GM12878 (cell line): ENCODE results near the gene CD200R1. TPM values are rescaled to one million over a fixed set of nuclear protein-coding genes. Genes with fewer than 3 reads are reported as not detected.

Source experiments
- ATAC-seq: fragments of 200-7000 bp; cut with Tn5 transposase; 3 replicates; pipeline ENCODE4 v1.9.1; 2020; ENCODE audit warnings: mild to moderate bottlenecking, moderate library complexity
- BruUV-seq: library from RNA; stranded (reverse); fragments of 400-500 nt; replicated peaks from 2 replicates; lab custom pipeline; 2021; lab: Mats Ljungman, UMichigan
- CTCF ChIA-PET: fragments of 300-600 bp; sonication (Branson Sonifier 250); formaldehyde crosslinking; extraction: SDS; loops from one replicate; lab custom pipeline; 2021; ENCODE audit warnings: inconsistent platforms; lab: Yijun Ruan, JAX
- POLR2A ChIA-PET: fragments of 350-600 bp; formaldehyde crosslinking; extraction: SDS; loops from one replicate; lab custom pipeline; 2021; ENCODE audit warnings: inconsistent platforms; lab: Charles Lee
- RAD21 ChIA-PET: fragments of 300-600 bp; sonication (Branson Sonifier 250); formaldehyde crosslinking; loops from one replicate; lab custom pipeline; 2023; ENCODE audit warnings: antibody characterized with exemption; ENCODE audit not compliant: unreplicated experiment; lab: Charles Lee
- SMC1A ChIA-PET: fragments of 300-600 bp; sonication (Branson Sonifier 250); formaldehyde crosslinking; loops from one replicate; lab custom pipeline; 2023; ENCODE audit not compliant: unreplicated experiment, uncharacterized antibody; lab: Charles Lee
- DNase-seq: peaks from one replicate; pipeline ENCODE4 v3.0.0-alpha.2; 2011; ENCODE audit warnings: low read depth, low spot score
- FAIRE-seq: peaks from 3 replicates; lab custom pipeline; 2011; peaks lifted over from hg19 to GRCh38; lab: Jason Lieb, UNC
- H2AFZ ChIP-seq: 2 replicates; pipeline ENCODE4 v1.6.0; 2011; ENCODE audit warnings: low read depth, low read length, control low read depth; ENCODE audit not compliant: control insufficient read depth
- H3K27ac ChIP-seq: 2 replicates; pipeline ENCODE4 v1.5.1; 2011; ENCODE audit warnings: control low read depth; ENCODE audit not compliant: control insufficient read depth, insufficient read depth
- H3K27me3 ChIP-seq, 2 experiments: replicated peaks in 1 of 2; 2 replicates each; pipeline versions ENCODE4 v1.6.0 to v1.6.1; 2011; ENCODE audit warnings: low read length in 1 of 2; ENCODE audit not compliant: control insufficient read depth in 2 of 2, insufficient read depth in 2 of 2
- H3K36me3 ChIP-seq, 2 experiments: 2 replicates each; pipeline ENCODE4 v1.5.1; 2011; ENCODE audit warnings: low read length in 1 of 2; ENCODE audit not compliant: control insufficient read depth in 2 of 2, insufficient read depth in 2 of 2
- H3K4me1 ChIP-seq: 2 replicates; pipeline ENCODE4 v1.6.1; 2011; ENCODE audit warnings: mild to moderate bottlenecking, low read length, moderate library complexity, mixed read lengths; ENCODE audit not compliant: control insufficient read depth, insufficient read depth
- H3K4me2 ChIP-seq: 2 replicates; pipeline ENCODE4 v1.6.0; 2011; ENCODE audit warnings: control low read depth; ENCODE audit not compliant: control insufficient read depth, insufficient read depth
- H3K4me3 ChIP-seq: fragments of 200-600 bp; sonication (generic); 2 replicates; pipeline ENCODE4 v1.5.1; 2016
- H3K79me2 ChIP-seq: 2 replicates; pipeline ENCODE4 v1.6.0; 2011; ENCODE audit warnings: low read length; ENCODE audit not compliant: control insufficient read depth, insufficient read depth
- H3K9ac ChIP-seq: 2 replicates; pipeline ENCODE4 v1.8.0; 2011; ENCODE audit warnings: low read length, control low read depth, mixed read lengths; ENCODE audit not compliant: control insufficient read depth, insufficient read depth
- H3K9me3 ChIP-seq: replicated peaks from 3 replicates; pipeline ENCODE4 v1.5.1; 2011; ENCODE audit warnings: mild to moderate bottlenecking, low read length; ENCODE audit not compliant: control insufficient read depth, insufficient read depth
- H4K20me1 ChIP-seq: 2 replicates; pipeline ENCODE4 v1.6.0; 2011; ENCODE audit not compliant: control insufficient read depth, insufficient read depth
- CHD4 ChIP-seq: fragments of 200-600 bp; sonication (generic); IDR thresholded peaks from 2 replicates; pipeline ENCODE4 v1.6.1; 2016; ENCODE audit warnings: mild to moderate bottlenecking
- POLR2AphosphoS2 ChIP-seq: IDR thresholded peaks from 2 replicates; pipeline ENCODE4 v1.6.1; 2011; ENCODE audit warnings: low read depth, mild to moderate bottlenecking, low read length, improper control_type of control experiment, moderate library complexity
- ZBED1 ChIP-seq: IDR thresholded peaks from 2 replicates; pipeline ENCODE4 v1.6.1; 2016; ENCODE audit warnings: borderline replicate concordance
- WGBS: methylation state at CpG from one replicate; pipeline ENCODE4 v1.1.6; 2016; ENCODE audit warnings: low lambda C conversion rate; ENCODE audit not compliant: insufficient replicate concordance, insufficient coverage; ENCODE audit errors: missing lambda C conversion rate; 5-methylcytosine and 5-hydroxymethylcytosine counted together
- in situ Hi-C: fragments of 300-500 bp; cut with MboI; formaldehyde crosslinking; loops from 9 replicates; pipeline ENCODE4 v1.14.3; 2018; ENCODE audit warnings: mixed read lengths
- intact Hi-C: fragments of 100-400 bp; cut with micrococcal nuclease; formaldehyde crosslinking; loops from one replicate; pipeline ENCODE4 v1.14.2; 2022; ENCODE audit not compliant: unreplicated experiment
- polyA plus RNA-seq, 11 experiments: library from polyadenylated mRNA; depleted of rRNA in 4 of 11; unstranded in 6 of 11; stranded (reverse) in 5 of 11; fragments of >200 nt; fragmentation: Nextera tagmentation in 4 of 11; fragmentation: Illumina TruSeq in 1 of 11; extraction: Ambion mirVana in 4 of 11; extraction: Trizol in 1 of 11; gene quantifications; 1 replicate in 1 of 11; 2 replicates in 10 of 11; pipeline versions ENCODE4 v1.2.1 to v1.2.3, GENCODE V29; 2011 to 2016; ENCODE audit warnings: inconsistent platforms in 2 of 11, missing spikeins in 2 of 11, low read depth in 1 of 11
- total RNA-seq, 4 experiments: library from RNA; depleted of rRNA in 3 of 4; stranded (reverse); fragments of >200 nt in 3 of 4; fragmentation: Illumina TruSeq in 1 of 4; extraction: Trizol in 1 of 4; gene quantifications; 2 replicates each; pipeline versions ENCODE4 v1.2.1 to v1.2.3, GENCODE V29; 2013 to 2021
- TF ChIP-seq, protein P1 (sequence below): fragments of 450-650 bp; IDR thresholded peaks from 2 replicates; pipeline ENCODE4 v1.6.1; 2016; ENCODE audit warnings: mild to moderate bottlenecking
- TF ChIP-seq, protein P2 (sequence below): fragments of 450-650 bp; IDR thresholded peaks from 2 replicates; pipeline ENCODE4 v1.6.1; 2017; ENCODE audit warnings: mild to moderate bottlenecking, low read depth, inconsistent platforms; ENCODE audit not compliant: poor library complexity, severe bottlenecking
- TF ChIP-seq, protein P3 (sequence below): fragments of 450-650 bp; IDR thresholded peaks from 2 replicates; pipeline ENCODE4 v1.6.1; 2017; ENCODE audit warnings: borderline replicate concordance

The CD200R1 gene
- total and polyA plus RNA-seq, 10 of the 15 experiments (the other 5 are each of a cell fraction or from before 2014, with no cell fraction given), result 0.15 to 1.1 (median 0.88) TPM

DNA sequence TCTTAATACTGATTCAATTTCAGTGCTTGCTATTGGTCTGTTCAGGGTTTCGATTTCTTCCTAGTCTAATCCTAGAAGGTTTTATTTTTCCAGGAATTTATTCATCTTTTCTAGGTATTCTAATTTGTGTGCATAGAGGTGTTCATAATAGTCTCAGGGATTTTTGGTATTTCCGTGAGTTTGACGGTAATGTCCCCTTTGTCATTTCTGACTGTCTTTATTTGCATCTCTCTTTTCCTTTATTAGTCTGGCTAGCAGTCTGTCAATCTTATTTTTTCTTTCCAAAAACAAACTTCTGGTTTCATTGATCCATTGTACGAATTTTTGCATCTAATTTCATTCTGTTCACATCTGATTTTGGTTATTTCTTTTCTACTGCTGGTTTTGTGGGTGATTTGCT is 93.0 kb downstream of the CD200R1 start:
- Histone ChIP-seq H3K4me3 (no peak overlapping the region), H3K36me3 (no peaks in the 10 kb centered on the region), H3K79me2 (no peaks in the 10 kb centered on the region), H3K4me2 (no peak overlapping the region), H3K27me3 (peaks cover 0 to 2% of the 10 kb centered on the region in 2 experiments; a peak in 1 of 4 replicates), H2AFZ (no peak overlapping the region), H3K4me1 (no peaks in the 10 kb centered on the region), H3K27ac (no peak overlapping the region), H3K9ac (no peak overlapping the region), H4K20me1 (no peaks in the 10 kb centered on the region), H3K9me3 (no peaks in the 10 kb centered on the region; the same call in 2 of the 3 replicates)
- ChIA-PET CTCF (no interaction called here), RAD21 (no interaction called here), SMC1A (no interaction called here), POLR2A (no interaction called here)
- ATAC-seq (no peak), FAIRE-seq (no peak), DNase-seq (no peak)
- no TSS peak for BruUV-seq
- 0% methylated on average over 4 of the region's 4 CpGs for WGBS
- intact Hi-C loops, result no loop called here
- TF ChIP-seq, protein P1, sequence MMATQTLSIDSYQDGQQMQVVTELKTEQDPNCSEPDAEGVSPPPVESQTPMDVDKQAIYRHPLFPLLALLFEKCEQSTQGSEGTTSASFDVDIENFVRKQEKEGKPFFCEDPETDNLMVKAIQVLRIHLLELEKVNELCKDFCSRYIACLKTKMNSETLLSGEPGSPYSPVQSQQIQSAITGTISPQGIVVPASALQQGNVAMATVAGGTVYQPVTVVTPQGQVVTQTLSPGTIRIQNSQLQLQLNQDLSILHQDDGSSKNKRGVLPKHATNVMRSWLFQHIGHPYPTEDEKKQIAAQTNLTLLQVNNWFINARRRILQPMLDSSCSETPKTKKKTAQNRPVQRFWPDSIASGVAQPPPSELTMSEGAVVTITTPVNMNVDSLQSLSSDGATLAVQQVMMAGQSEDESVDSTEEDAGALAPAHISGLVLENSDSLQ, result peak; percentile 41
- TF ChIP-seq, protein P2, sequence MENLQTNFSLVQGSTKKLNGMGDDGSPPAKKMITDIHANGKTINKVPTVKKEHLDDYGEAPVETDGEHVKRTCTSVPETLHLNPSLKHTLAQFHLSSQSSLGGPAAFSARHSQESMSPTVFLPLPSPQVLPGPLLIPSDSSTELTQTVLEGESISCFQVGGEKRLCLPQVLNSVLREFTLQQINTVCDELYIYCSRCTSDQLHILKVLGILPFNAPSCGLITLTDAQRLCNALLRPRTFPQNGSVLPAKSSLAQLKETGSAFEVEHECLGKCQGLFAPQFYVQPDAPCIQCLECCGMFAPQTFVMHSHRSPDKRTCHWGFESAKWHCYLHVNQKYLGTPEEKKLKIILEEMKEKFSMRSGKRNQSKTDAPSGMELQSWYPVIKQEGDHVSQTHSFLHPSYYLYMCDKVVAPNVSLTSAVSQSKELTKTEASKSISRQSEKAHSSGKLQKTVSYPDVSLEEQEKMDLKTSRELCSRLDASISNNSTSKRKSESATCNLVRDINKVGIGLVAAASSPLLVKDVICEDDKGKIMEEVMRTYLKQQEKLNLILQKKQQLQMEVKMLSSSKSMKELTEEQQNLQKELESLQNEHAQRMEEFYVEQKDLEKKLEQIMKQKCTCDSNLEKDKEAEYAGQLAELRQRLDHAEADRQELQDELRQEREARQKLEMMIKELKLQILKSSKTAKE, result no peak
- in situ Hi-C loops, result no loop called here

DNA sequence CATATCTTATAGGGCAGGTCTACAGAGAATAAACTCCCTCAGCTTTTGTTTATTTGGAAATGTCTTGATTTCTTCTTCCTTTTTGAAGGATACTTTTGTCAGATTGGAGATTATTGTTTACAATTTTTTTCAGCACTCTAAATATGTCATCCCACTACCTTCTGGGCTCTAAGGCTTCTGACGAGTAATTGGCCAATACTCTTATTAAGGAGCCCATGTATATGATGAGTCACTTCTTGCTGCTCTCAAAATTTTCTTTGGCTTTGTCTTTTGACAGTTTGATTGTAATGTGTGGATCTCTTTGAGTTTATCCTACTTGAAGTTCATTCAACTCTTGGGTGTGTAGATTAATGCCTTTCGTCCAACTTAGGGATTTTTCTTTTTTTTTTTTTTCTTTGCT is 99.3 kb downstream of the CD200R1 start:
- H3K4me1 ChIP-seq, result peaks cover 7% of the 10 kb centered on the region
- ChIA-PET CTCF (interaction anchor here (0.9 kb wide), 1 partner anchor 141 kb away, joined by 3 read pairs; no protein-coding TSS in a partner anchor), RAD21 (no interaction called here)
- intact Hi-C loops, result loop anchor here (5.0 kb wide), 1 partner anchor 198 kb away; no protein-coding TSS in a partner anchor
- TF ChIP-seq, protein P3, sequence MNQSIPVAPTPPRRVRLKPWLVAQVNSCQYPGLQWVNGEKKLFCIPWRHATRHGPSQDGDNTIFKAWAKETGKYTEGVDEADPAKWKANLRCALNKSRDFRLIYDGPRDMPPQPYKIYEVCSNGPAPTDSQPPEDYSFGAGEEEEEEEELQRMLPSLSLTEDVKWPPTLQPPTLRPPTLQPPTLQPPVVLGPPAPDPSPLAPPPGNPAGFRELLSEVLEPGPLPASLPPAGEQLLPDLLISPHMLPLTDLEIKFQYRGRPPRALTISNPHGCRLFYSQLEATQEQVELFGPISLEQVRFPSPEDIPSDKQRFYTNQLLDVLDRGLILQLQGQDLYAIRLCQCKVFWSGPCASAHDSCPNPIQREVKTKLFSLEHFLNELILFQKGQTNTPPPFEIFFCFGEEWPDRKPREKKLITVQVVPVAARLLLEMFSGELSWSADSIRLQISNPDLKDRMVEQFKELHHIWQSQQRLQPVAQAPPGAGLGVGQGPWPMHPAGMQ, result no peak
- no peak for TF ChIP-seq POLR2AphosphoS2
- no peak for TF ChIP-seq CHD4
- TF ChIP-seq ZBED1, result no peak
- TF ChIP-seq, all 136 proteins: peak for 0
- in situ Hi-C loops, result no loop called here
- SMC1A ChIA-PET, result interaction anchor here (0.8 kb wide), 1 partner anchor 21 kb away, joined by 3 read pairs; no protein-coding TSS in a partner anchor
- H3K79me2 ChIP-seq, result no peaks in the 10 kb centered on the region
- H4K20me1 ChIP-seq, result no peaks in the 10 kb centered on the region
- ATAC-seq, result no peak
- no peak for DNase-seq
- no peaks in the 10 kb centered on the region for H3K27me3 ChIP-seq
- H3K4me3 ChIP-seq, result no peak overlapping the region
- H3K9ac ChIP-seq, result no peak overlapping the region
- no peaks in the 10 kb centered on the region for H3K36me3 ChIP-seq
- POLR2A ChIA-PET, result interaction anchor here (0.8 to 2.3 kb wide), 2 partner anchors 9 to 32 kb away, joined by 3 to 6 read pairs; no protein-coding TSS in a partner anchor
- FAIRE-seq, result no peak
- H3K27ac ChIP-seq, result no peak overlapping the region
- no peak overlapping the region for H3K4me2 ChIP-seq
- peaks cover 3% of the 10 kb centered on the region; the same call in 2 of the 3 replicates for H3K9me3 ChIP-seq
- no peak overlapping the region for H2AFZ ChIP-seq
- WGBS, result 100% methylated on average over 2 of the region's 2 CpGs
- BruUV-seq, result no TSS peak
